Endometrial microvascular endothelial cells (primary cell): Measurements from ENCODE around the gene RBM19. TPM values are rescaled to one million over a fixed set of nuclear protein-coding genes. Genes with fewer than 3 reads are reported as not detected.

ENCODE experiments used
- in situ Hi-C: cut with HindIII; loops from 2 replicates; pipeline ENCODE4 v1.10.0; 2017; ENCODE audit warnings: low sequenced_read_pairs, low pct_unique_long_range_greater_than_20kb; ENCODE audit errors: inconsistent ontology term
- total RNA-seq: library from RNA; depleted of rRNA; stranded (reverse); fragments of >200 nt; gene quantifications from one replicate; pipeline ENCODE4 v1.2.3, GENCODE V29; 2015; ENCODE audit errors: inconsistent ontology term

The RBM19 gene
- total RNA-seq, 1 donor from 2014 or later, result 30.6 TPM

GRCh38 chr12:113961921-113962710 lies 4.0 kb downstream of the RBM19 start:
- in situ Hi-C loops, result no loop called here

DNA sequence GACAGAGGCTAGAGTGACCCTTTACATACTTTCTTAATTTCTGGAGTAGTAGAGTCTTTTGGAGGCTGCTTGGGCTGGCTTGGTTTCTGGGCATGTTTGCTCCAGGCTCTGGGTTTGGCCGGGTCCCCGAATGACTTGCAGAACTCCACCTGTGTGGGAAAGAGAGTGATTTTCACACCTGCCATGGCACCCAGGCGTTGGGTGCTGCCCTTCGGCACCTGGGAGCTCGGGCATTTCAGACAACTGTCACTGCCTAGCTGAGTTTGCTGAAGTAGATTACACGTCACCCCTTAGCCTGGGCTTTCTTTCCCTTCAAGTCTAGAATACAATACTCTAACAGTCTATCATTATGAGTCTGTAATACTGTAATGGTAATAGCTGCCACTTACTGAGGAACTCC lies 6.1 kb downstream of the RBM19 start:
- in situ Hi-C loops, result no loop called here

DNA sequence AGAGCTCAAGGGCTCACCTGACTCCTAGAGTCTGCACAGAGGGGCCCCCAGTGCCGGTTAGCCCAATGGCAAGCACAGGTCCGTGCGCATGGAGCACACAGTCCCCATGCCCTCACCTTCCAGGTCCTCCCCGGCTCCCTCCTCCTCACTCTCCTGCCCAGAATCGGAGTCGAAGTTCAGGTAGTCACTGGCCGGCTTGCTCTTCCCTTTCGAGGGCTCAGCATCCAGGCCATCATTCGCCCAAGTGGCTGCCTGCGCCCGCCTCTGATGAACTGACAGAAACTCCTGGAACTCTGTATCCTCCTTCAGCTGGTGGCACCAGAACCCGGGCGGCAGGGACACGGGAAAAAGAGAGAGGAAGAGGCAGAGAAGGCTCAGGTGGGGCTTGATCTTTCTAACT lies 7.0 kb downstream of the RBM19 start:
- in situ Hi-C loops, result no loop called here

DNA sequence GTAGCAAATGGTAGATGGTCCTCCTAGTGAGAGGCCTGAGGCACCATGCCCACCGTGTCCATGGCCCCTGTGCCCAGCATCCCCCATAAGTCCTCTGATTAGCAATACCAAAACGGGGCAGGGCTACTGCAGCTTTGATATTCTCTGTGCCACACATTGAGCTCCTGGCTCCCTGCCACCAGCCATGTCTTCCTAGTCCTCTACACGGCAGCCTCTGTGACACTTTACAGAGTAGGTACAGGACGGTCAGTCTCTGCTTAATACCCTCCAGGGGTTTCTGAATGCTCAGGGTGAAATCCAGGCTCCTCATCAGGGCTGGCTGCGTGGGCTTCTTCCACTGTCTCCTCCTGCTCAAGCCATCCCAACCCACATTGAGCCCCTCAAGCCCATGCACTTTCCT lies 8.0 kb downstream of the RBM19 start:
- in situ Hi-C loops, result no loop called here

- in situ Hi-C loops, result no loop called here
Observed at GRCh38 chr12:113957627-113958026, 8.5 kb downstream of the RBM19 start.

GRCh38 chr12:113955109-113955970 lies 10.8 kb downstream of the RBM19 start:
- in situ Hi-C loops, result no loop called here

GRCh38 chr12:113954547-113954946 lies 11.6 kb downstream of the RBM19 start:
- in situ Hi-C loops, result no loop called here

- in situ Hi-C loops, result no loop called here
Observed at GRCh38 chr12:113950873-113951272, 15.3 kb downstream of the RBM19 start.

GRCh38 chr12:113949321-113950305 lies 16.5 kb downstream of the RBM19 start:
- in situ Hi-C loops, result no loop called here

DNA sequence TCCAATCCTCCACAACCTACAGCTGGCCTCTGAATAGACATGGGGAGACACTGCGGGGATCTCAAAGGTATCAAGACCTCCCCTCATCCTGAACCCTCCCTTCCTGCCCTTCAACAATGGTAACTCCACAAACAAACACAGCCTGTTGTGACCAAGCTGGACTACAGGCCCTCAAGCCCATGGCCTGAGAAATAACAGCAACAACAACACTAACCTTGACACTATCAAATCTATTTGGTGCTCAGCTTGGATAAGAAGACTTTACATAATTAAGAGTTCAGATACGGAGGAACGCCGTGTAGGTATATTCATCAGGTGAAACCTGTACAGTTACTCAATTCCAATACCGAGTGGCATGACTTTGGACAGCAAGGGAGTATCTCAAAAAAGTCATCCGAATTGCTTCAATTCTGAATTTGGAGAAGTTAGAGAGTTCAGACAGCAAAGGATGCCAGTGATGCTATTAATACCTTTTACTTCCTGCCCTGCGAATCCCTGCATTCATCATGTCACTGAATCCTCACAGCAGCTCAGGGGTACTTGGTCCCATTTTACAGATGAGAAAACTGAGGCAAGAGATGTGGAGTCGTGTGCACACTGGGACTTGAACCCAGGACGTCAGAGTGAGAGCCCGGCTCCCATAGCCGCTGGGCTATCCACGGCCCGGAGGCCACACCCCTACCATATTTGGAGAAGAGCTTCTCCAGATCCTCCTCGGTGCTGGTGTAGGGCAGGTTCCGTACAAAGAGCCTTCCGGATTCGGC lies 17.8 kb downstream of the RBM19 start:
- in situ Hi-C loops, result no loop called here

GRCh38 chr12:113946175-113946574 lies 19.9 kb downstream of the RBM19 start:
- in situ Hi-C loops, result no loop called here

GRCh38 chr12:113945174-113946173 lies 20.7 kb downstream of the RBM19 start:
- in situ Hi-C loops, result no loop called here

- in situ Hi-C loops, result no loop called here
Observed at GRCh38 chr12:113942209-113942608, 23.9 kb downstream of the RBM19 start.

DNA sequence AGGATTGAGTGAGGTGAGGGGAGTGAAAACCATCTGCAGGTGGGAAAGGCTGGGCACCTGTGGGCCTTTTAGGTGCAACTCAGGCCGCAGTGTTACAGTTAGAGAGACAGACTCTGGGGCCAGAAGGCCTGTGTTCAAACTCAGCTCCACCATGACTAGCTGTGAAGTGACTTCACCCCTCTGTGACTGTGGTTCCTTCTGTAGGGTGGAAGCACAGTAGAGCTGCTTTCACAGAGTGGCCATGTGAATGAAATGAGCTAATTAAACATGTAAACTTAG lies 25.0 kb downstream of the RBM19 start:
- in situ Hi-C loops, result no loop called here

GRCh38 chr12:113940357-113941207 lies 25.5 kb downstream of the RBM19 start:
- in situ Hi-C loops, result no loop called here

GRCh38 chr12:113939867-113940266 lies 26.3 kb downstream of the RBM19 start:
- in situ Hi-C loops, result no loop called here

DNA sequence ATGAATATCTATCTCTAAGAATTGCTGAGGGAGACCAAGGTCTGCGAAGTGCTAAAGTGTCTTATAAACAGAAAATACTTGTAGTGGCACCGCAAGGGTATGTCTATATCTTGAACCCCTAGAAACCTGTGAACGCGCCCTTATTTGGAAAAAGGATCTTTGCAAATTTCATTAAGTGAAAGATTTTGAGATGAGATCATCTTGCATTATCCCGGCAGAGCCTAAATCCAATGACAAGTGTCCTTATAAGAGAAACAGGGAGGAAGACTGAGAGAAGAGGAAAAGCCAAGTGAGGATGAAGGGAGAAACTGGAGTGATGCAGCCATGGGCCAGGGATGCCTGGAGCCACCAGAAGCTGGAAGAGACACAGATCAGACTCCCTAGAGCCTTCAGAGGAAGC lies 27.7 kb downstream of the RBM19 start:
- in situ Hi-C loops, result no loop called here
